Measurements from ENCODE around the gene UTY.

DNA sequence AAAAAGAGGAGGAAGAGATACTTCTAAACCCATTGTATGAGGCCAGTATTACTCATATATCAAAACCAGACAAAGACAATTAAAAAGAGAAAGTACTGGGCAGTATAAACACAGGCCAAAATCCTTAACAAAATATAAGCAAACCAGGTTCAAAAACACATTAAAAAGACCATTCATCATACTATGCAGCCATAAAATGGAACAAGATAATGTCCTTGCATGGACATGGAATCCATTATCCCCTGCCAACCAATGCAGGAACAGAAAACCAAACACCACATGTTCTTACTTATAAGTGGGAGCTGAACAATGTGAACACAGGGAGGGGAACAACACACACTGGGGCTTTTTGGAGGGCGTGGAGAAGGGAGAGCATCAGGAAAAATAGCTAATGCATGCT, 188.6 kb downstream of the UTY start:
- TF ChIP-seq, protein P1, sequence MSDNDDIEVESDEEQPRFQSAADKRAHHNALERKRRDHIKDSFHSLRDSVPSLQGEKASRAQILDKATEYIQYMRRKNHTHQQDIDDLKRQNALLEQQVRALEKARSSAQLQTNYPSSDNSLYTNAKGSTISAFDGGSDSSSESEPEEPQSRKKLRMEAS (IDR thresholded peaks at IDR 0.05; ENCODE audit: low read depth, low read length), result no peak
- TF ChIP-seq CREB1 (IDR thresholded peaks at IDR 0.05; ENCODE audit: low read depth) (no peak), CEBPB (IDR thresholded peaks at IDR 0.05; ENCODE audit: borderline replicate concordance in 1 of 2, low read depth in 2 of 2, low read length in 2 of 2) (no peak), FOXM1 (IDR thresholded peaks at IDR 0.05; ENCODE audit: low read depth, low read length) (no peak), POLR2A (IDR thresholded peaks at IDR 0.05; ENCODE audit: low read depth, low read length) (no peak), TARDBP (IDR thresholded peaks at IDR 0.05; ENCODE audit: borderline replicate concordance) (no peak), EP300 (IDR thresholded peaks at IDR 0.05; ENCODE audit: borderline replicate concordance in 1 of 2, control insufficient read depth in 1 of 2, low read depth in 2 of 2, low read length in 2 of 2) (no peak), NR2C2 (IDR thresholded peaks at IDR 0.05; ENCODE audit: borderline replicate concordance, control insufficient read depth, insufficient read length, low read depth) (no peak), SRF (IDR thresholded peaks at IDR 0.05; ENCODE audit: low read depth in 2 of 2, low read length in 2 of 2) (no peak), EZH2 (IDR thresholded peaks at IDR 0.05; ENCODE audit: borderline replicate concordance, control insufficient read depth, low read depth, low read length) (no peak)
- TF ChIP-seq, protein P2, sequence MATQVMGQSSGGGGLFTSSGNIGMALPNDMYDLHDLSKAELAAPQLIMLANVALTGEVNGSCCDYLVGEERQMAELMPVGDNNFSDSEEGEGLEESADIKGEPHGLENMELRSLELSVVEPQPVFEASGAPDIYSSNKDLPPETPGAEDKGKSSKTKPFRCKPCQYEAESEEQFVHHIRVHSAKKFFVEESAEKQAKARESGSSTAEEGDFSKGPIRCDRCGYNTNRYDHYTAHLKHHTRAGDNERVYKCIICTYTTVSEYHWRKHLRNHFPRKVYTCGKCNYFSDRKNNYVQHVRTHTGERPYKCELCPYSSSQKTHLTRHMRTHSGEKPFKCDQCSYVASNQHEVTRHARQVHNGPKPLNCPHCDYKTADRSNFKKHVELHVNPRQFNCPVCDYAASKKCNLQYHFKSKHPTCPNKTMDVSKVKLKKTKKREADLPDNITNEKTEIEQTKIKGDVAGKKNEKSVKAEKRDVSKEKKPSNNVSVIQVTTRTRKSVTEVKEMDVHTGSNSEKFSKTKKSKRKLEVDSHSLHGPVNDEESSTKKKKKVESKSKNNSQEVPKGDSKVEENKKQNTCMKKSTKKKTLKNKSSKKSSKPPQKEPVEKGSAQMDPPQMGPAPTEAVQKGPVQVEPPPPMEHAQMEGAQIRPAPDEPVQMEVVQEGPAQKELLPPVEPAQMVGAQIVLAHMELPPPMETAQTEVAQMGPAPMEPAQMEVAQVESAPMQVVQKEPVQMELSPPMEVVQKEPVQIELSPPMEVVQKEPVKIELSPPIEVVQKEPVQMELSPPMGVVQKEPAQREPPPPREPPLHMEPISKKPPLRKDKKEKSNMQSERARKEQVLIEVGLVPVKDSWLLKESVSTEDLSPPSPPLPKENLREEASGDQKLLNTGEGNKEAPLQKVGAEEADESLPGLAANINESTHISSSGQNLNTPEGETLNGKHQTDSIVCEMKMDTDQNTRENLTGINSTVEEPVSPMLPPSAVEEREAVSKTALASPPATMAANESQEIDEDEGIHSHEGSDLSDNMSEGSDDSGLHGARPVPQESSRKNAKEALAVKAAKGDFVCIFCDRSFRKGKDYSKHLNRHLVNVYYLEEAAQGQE (IDR thresholded peaks at IDR 0.05; ENCODE audit: low read depth, low read length), result no peak
- TF ChIP-seq, protein P3, sequence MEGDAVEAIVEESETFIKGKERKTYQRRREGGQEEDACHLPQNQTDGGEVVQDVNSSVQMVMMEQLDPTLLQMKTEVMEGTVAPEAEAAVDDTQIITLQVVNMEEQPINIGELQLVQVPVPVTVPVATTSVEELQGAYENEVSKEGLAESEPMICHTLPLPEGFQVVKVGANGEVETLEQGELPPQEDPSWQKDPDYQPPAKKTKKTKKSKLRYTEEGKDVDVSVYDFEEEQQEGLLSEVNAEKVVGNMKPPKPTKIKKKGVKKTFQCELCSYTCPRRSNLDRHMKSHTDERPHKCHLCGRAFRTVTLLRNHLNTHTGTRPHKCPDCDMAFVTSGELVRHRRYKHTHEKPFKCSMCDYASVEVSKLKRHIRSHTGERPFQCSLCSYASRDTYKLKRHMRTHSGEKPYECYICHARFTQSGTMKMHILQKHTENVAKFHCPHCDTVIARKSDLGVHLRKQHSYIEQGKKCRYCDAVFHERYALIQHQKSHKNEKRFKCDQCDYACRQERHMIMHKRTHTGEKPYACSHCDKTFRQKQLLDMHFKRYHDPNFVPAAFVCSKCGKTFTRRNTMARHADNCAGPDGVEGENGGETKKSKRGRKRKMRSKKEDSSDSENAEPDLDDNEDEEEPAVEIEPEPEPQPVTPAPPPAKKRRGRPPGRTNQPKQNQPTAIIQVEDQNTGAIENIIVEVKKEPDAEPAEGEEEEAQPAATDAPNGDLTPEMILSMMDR (IDR thresholded peaks at IDR 0.05 in 2 of 3, conservative IDR thresholded peaks at IDR 0.05 in 1 of 3; ENCODE audit: control insufficient read depth in 2 of 3, extremely low read depth in 1 of 3, insufficient read depth in 1 of 3, low read depth in 3 of 3, low read length in 3 of 3), result no peak
